ENCODE measurements around the gene INHBE.
"Not testable (repeated sequence)": the region's sequence is repeated elsewhere in the genome, so short reads cannot be mapped to it uniquely, and the experiment has no call there.

INHBE gene

DNA sequence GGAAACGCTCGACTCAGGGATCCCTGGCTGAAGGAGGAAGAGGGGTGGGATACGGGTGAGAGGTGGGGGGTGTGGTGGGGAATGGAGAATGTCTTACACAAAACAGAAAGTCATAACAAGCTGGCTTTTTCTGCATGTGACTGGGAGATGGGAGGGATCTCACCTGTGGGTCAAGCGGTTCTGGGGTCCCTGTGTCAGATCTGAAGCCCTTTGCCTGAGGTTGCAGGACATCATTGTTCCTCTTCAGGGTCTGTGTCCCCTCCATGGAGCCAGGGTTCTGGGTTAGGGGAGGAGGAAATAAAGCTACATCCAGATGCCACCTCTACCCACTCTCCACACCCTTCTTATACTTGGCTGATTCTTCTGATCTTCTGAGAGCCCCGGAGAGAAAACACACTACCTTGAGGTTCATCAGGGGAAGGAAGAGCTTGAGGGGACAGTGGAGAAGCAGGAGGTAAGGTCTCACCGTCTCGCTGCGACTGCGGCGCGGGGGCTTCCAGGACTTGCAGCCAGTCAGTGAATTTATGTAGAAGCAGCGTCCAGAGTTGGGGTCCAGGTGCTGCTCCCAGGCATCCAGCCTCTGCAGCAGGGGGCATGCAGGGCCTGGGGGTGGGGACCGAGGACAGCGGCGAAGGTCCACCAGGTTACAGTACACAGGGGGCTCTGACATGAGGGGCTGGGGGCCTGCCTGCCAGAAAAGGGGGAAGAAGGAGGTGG, 22.0 kb downstream of the INHBE start:
- no peak for DNase-seq

- peak; percentile 34 for DNase-seq
Measured at GRCh38 chr12:57477710-57478681, 22.9 kb downstream of the INHBE start.

DNA sequence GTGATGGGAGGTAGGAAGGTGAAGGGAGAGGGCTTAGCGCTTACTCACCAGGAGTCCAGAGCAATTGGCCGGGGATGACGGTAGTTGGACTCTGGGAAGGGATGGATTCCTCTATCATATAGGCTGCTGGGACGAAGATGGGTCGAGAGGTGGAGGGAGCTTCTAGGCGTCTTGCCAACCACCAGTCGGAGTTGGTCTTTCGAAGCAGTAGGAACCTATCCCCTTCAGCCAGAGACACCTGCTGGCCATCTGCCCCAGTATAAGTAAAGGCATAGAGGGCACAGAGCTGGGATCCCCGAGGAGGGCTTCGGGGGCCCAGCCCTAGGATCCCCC, 23.9 kb downstream of the INHBE start:
- no peak for DNase-seq

DNA sequence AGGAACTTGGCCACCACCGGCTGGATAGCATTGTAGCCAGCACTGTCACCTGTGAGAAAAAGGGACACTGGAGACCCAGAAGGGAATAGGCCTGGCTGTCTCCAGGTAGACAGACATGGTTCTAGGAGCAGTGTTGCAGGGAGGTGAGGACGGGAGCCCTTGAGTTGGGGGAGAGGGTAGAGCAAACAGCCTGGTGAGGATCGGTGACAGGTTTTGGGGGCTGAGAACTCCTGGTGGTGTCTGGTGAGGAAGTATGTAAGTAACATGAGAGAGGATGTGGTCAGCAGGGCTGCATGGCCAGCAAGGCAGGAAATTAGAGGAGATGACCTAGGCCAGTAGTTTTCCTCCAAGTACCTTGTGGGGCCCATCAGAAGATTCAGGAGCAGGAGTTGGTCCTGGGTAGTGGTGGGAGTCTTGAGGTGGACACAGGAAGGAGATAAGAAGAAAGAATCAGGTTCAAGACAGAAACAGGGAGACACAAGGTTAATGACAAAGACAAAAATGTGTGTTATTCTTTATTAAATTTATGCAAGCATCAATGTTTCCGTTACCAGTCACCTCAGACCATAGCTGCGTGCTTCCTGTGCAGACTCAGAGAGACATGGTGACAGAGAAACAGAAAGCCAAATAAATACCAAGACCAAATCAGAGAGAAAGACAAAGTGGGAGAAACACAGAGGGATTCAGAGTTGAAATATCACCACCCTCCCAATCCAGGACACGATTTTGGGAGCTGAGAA, 24.4 kb downstream of the INHBE start, which contains the start of gene ARHGAP9:
ARHGAP9 (minus strand) TSS at position 491 of the 740 bp plus-strand sequence; CDS start at position 31, 460 bp downstream.
- DNase-seq: peak; percentile 54

- no peak for DNase-seq
Measured at GRCh38 chr12:57481671-57482070, 26.6 kb downstream of the INHBE start.

DNA sequence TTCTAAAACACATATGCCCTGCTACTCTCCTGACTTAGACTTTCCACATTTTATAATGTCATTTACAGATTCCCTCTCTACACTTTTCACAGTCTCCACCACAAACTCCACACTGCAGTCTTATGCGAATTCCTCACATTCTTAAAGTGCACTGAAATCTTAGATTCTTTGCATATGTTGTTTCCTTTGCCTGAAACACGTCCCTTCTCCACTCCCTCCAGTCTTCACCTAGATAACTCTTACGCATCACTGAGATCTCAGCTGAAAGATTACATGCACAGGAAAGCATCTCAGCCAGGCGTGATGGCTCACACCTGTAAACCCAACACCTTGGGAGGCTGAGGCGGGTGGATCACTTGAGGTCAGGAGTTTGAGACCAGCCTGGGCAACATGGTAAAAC, 28.4 kb downstream of the INHBE start:
- no peak for DNase-seq

DNA sequence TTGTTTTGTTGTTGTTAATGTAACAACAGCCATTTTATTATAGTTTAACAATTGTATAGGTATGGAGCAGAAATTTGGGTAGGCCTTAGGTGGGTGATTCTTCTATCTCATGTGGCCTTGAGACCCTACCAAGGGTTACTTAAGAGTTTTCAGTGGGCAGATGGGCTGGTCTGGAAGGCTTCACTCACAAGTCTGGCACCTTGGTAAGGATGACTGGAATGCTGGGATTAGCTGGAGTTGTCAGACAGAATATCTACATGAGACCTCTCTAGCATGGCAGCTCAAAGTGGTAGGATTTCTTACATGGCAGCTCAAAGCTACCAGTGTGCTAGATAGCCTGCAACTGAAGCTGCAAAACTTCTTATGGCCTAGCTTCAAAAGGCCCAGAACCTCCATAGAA, 30.6 kb downstream of the INHBE start:
- no peak for DNase-seq

- DNase-seq: no peak
Measured at GRCh38 chr12:57487055-57487596, 32.0 kb downstream of the INHBE start.

DNA sequence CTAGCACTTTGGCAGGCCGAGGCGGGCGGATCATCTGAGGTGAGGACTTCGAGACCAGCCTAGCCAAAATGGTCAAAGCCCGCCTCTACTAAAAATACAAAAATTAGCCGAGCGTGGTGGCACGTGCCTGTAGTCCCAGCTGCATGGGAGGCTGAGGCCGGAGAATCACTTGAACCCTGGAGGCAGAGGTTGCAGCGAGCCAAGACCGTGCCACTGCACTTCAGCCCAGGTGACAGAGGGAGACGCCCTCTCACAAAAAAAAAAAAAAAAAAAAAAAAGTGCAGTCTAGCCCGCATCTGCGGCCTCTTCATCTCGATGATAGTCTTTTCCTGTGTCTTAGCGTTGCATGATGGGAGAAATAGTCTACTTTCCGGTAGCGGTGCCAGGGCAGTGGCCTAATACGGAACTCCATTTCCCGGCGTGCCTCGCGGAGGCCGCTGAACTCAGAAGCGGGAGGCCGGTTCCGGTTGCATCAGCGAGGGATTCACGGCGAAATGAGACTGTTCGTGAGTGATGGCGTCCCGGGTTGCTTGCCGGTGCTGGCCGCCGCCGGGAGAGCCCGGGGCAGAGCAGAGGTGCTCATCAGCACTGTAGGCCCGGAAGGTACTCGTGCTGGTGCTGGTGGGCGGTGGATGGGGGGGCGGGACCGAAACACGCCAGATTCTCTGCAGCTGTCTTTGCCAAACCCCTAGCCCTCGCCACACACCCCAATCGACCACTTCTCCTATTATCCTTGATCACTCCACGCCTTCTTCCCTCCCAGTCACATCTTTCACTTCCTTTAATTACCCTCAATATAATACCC, 32.7 kb downstream of the INHBE start, which contains the start of gene MARS1:
MARS1 (plus strand) TSS at position 472 of the 805 bp plus-strand sequence; CDS start at position 495, 23 bp downstream.
- peak; percentile 94 for DNase-seq

- no peak for DNase-seq
Measured at GRCh38 chr12:57488402-57489156, 33.5 kb downstream of the INHBE start.

GRCh38 chr12:57489157-57489641, 34.1 kb downstream of the INHBE start:
- no peak for DNase-seq

DNA sequence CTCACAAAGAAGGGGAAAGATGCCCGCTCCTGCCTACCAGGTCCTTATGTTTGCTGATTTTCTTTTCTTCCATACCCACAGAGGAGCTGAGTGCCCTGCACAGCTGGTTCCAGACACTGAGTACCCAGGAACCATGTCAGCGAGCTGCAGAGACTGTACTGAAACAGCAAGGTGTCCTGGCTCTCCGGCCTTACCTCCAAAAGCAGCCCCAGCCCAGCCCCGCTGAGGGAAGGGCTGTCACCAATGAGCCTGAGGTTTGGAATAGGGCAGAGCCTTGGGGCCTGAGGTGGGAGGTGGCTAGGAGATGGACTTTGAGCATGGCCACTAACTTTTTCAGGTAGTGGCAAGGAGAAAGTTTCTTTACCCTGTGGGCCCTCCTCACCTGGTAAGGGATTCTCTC, 35.0 kb downstream of the INHBE start:
- DNase-seq: no peak

GRCh38 chr12:57491393-57492280, 36.5 kb downstream of the INHBE start:
- DNase-seq: no peak

DNA sequence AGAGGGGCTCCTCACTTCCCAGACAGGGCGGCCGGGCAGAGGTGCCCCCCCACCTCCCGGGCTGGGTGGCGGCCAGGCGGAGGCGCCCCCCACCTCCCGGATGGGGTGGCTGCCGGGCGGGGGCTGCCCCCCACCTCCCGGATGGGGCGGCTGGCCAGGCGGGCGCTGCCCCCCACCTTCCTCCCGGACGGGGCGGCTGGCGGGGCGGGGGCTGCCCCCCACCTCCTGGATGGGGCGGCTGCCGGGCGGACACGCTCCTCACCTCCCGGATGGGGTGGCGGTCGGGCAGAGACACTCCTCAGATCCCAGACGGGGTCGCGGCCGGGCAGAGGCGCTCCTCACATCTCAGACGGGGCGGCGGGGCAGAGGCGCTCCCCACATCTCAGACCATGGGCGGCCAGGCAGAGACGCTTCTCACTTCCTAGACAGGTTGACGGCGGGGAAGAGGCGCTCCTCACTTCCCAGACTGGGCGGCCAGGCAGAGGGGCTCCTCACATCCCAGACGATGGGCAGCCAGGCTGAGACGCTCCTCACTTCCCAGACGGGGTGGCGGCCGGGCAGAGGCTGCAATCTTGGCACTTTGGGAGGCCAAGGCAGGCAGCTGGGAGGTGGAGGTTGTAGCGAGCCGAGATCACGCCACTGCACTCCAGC, 40.1 kb downstream of the INHBE start:
- not testable (repeated sequence) for DNase-seq

- DNase-seq: no peak
Measured at GRCh38 chr12:57496822-57497221, 41.7 kb downstream of the INHBE start.

DNA sequence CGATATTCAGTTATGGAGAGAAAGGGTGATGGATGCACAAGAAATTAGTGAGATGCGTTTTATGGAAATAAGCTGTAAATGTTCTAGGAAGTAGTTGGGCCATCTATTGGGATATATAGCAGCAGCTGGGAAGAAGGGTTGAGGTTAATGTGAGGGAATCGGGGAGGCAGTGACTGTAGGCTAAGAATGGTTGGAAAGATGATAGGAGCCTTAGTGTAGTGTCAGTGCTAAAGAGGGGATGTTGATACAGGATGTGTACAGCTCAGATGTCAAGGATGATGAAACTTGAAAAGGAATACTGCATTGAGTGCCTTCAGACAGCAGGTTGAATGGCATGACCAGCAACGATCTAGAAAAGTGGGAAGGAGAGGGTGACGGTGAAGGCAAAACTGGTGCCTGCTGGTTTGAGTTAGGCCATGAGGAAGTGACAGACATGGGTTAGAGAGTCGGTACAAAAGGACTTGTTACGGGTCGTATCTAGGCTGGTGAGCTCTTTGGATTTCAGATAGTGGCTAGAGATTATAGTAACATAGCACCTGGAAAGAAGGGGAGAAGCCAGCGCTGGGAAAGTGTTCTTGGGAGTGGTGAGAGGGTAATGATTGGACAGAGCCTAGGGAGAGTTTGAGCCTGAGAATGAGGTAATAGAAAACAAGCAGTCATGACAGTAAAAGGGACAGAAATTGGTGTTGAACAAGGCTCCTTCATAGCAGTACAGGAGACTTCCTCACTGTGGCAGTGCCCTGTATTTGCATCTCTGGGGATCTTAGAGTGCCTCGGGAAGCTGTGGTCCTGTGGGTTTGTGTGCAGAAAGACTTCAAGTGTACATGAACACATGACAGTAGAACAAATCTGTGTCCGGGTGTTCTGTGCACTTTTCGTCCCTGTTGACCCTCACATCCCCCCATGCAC, 42.4 kb downstream of the INHBE start:
- DNase-seq: no peak

DNA sequence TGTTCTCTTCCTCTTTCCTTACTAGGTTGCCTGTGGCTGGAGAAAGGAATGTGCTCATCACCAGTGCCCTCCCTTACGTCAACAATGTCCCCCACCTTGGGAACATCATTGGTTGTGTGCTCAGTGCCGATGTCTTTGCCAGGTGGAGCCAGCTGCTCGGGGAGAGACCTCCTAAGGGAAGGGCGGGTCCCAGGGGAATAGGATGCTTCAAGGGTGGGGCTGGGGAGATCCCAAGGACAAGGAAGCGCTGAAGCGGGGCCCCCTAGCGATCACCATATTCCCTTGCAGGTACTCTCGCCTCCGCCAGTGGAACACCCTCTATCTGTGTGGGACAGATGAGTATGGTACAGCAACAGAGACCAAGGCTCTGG, 43.0 kb downstream of the INHBE start:
- no peak for DNase-seq

DNA sequence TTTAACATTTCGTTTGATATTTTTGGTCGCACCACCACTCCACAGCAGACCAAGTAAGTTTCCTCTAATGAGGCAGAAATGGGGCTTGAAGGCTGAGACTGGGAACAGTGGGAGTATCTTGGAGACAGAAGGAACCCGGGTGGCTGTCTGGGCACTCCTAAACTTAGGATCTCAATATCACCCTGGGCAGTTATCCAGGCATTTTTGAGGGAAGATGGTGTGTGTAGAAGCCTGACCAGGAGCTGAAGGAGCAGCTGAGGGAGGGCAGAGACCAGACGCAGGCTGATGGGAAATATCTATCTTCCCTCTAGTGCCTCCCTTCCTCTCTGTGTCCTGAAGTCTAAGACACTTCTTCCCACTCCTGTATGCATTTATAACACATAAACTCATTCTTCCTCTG, 43.5 kb downstream of the INHBE start:
- no peak for DNase-seq
